HG03571 (cell line): Measurements from ENCODE around the gene ZG16B.

ENCODE experiments used
- ATAC-seq: cut with Tn5 transposase; IDR thresholded peaks from one replicate; pipeline ENCODE4 v1.9.1; 2021; ENCODE audit not compliant: unreplicated experiment

ZG16B gene

DNA sequence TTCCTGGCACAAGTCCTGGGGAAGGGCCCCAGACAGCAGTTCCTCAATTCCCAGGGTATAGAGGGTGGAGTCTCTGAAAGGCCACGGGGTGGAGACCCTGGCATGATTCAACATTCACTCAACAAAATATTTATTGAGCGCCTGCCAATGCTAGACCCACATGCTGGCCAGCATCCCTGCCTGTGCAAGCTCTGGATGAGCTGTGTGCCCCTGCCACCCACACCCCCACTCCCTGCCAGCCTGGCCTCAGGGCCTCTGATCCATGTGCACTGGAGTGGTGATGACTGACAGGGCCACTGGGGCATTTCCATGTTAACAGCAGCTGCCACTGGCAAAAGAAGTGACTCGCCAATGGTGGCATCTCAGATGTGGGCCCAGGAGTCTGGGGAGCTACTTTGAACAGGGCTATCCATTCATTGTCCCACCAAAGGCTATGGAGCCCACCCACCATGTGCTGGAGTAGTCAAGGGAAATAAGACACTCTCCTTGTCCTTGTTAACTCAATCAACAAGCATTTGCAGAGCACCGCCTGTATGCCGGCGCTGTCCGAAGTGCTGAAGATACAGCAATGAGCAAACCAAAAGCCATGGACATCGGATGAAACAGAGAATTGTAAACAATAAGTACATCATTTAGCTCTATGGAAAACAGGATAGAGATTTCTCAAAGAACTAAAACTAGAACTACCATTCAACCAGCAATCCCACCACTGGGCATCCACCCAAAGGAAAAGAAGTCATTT, 30.9 kb downstream of the ZG16B start:
- no peak for ATAC-seq

DNA sequence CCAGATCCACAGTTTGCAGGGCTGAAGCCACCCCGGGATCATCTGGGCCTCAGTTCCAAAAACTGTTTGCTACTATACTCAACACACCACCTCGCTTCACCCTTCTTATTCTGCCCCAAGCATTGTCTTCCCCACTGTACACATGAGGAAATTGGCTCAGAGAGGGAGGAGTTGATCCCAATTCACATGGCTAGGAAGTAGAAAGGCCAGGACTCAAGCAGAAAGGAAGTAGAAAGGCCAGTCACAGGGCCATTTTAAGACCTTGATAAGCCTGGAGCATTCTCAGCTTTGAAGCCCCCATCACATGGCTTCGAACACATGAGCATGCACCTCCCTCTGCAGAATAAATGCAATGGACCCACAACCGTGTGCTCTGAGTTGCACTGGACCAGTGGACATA, 35.5 kb downstream of the ZG16B start:
- no peak for ATAC-seq

- ATAC-seq, result no peak
Measured at GRCh38 chr16:2866431-2866830, 36.3 kb downstream of the ZG16B start.

DNA sequence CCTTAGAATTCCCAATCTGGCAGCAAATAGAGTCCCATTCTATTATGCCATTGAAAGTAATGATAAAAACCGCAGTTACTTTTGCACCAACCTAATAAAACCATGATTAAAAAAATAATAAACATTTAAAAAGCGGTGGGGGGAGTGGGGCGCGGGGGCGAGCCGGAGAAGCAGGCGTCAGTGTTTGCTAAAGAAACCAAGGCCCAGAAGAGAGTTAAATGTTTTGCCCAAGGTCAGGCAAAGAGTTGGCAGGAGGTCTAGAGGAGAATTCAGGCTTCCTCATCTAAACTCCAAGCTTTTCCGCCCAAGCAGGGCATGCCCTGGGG, 37.5 kb downstream of the ZG16B start:
- ATAC-seq, result no peak

DNA sequence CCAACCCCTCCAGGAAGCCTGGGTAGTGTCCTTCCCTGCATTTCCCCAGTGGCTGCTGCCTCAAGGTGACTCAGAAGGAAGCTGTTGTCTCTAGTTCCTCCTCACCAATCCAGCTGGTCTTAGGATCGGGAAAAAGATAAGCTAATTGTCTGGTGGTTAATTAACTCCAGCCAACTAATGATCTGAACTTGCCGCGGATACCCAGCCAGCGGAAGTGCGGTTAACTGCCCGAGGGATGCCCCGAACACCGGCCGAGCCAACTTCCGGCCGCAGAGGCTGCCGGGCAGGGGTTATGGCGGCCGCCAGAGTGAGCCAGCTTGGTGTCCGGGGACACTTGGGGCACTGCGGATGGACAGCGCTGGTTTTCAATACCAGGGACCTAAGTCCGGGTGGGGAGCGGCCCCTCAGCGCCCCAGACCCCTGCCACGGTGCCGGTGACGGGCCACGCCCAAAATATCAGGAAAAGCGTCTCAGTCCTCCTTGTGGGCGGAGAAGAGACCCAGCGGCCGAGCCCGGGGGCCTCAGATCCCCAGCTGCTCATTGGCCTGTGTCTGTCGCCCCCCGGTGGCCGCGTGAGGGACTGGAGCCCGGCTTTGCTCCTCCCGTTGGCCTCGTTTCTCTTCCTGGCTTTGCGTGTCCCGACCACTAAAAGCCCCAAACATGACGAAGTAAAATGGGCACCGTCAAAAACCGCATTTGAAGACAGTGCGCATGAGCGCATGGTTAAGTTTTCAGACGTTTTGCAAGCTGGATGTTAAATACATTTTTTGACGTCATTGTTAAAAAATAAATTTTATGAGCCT, 38.1 kb downstream of the ZG16B start:
- peak; percentile 73 for ATAC-seq

DNA sequence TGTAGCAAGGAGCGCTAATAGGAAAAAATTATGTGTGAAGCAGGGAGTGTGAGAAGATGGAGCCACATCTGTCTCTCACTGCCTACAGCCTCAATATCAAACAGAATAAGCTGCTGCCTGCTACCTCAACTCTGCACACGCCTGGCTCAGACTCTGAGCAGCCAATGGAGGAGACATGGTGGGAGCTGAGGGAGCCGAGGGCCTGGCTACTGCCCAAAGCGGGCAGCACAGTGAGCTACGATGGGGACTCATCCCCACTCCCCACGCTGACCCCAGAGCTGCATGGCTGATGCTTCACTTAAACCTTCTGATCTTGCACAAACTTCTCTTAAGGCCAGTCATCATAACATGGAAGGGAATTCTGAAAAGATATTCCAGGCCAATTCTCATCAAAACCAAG, 41.8 kb downstream of the ZG16B start:
- ATAC-seq, result no peak

GRCh38 chr16:2874032-2874911, 44.2 kb downstream of the ZG16B start:
- ATAC-seq, result no peak

- no peak for ATAC-seq
Measured at GRCh38 chr16:2874912-2875362, 44.8 kb downstream of the ZG16B start.

- ATAC-seq, result no peak
Measured at GRCh38 chr16:2879854-2880508, 49.9 kb downstream of the ZG16B start.
